ENCODE data around the gene PLXNA2. TPM values are rescaled to one million over a fixed set of nuclear protein-coding genes. Genes with fewer than 3 reads are reported as not detected.

The PLXNA2 gene
- total and polyA plus RNA-seq, 7 experiments from 2014 or later = 0.70 to 5.4 (median 1.4) TPM; not detected in 2

GRCh38 chr1:208205216-208206013, 38.8 kb downstream of the PLXNA2 start:
- intact Hi-C loops (cut with micrococcal nuclease) = no loop called here
- POLR2A ChIA-PET = no interaction called here
- no peaks in the 10 kb centered on the region for H3K9me3 Mint-ChIP-seq

GRCh38 chr1:208204779-208205178, 39.4 kb downstream of the PLXNA2 start:
- Histone ChIP-seq H3K4me3 (ENCODE audit: low read length) (no peak overlapping the region), H3K9me3 (ENCODE audit: control insufficient read depth in 2 of 3, low read length in 3 of 3) (no peaks in the 10 kb centered on the region), H3K27ac (ENCODE audit: low read depth, low read length) (no peak overlapping the region), H3K27me3 (ENCODE audit: control insufficient read depth in 2 of 2, insufficient read depth in 2 of 2, low read length in 2 of 2) (no peaks in the 10 kb centered on the region), H3K36me3 (ENCODE audit: control insufficient read depth in 2 of 3, insufficient read depth in 3 of 3, low read length in 3 of 3) (no peaks in the 10 kb centered on the region), H3K4me1 (ENCODE audit: control insufficient read depth in 2 of 2, insufficient read depth in 2 of 2, low read length in 2 of 2) (no peaks in the 10 kb centered on the region)
- Mint-ChIP-seq H3K4me1 (no peaks in the 10 kb centered on the region), H3K9me3 (no peaks in the 10 kb centered on the region), H3K27ac (no peak overlapping the region), H3K4me3 (no peak overlapping the region), H3K36me3 (no peaks in the 10 kb centered on the region), H3K27me3 (peaks cover 0 to 3% (median 0%) of the 10 kb centered on the region in 5 donors)
- no peak for DNase-seq
- CTCF ChIA-PET = no interaction called here
- intact Hi-C loops (cut with micrococcal nuclease) = no loop called here
- POLR2A ChIA-PET = no interaction called here
- ATAC-seq = no peak

More at GRCh38 chr1:208205216-208206013, 38.8 kb downstream of the PLXNA2 start:
- CTCF ChIA-PET = no interaction called here
- Mint-ChIP-seq H3K36me3 (no peaks in the 10 kb centered on the region), H3K27ac (no peak overlapping the region), H3K4me1 (no peaks in the 10 kb centered on the region), H3K27me3 (peaks cover 0 to 3% (median 0%) of the 10 kb centered on the region in 5 donors), H3K4me3 (no peak overlapping the region)
- Histone ChIP-seq H3K9me3 (ENCODE audit: control insufficient read depth in 2 of 3, low read length in 3 of 3) (no peaks in the 10 kb centered on the region), H3K4me1 (ENCODE audit: control insufficient read depth in 2 of 2, insufficient read depth in 2 of 2, low read length in 2 of 2) (no peaks in the 10 kb centered on the region), H3K27ac (ENCODE audit: low read depth, low read length) (no peak overlapping the region), H3K36me3 (ENCODE audit: control insufficient read depth in 2 of 3, insufficient read depth in 3 of 3, low read length in 3 of 3) (no peaks in the 10 kb centered on the region), H3K4me3 (ENCODE audit: low read length) (no peak overlapping the region), H3K27me3 (ENCODE audit: control insufficient read depth in 2 of 2, insufficient read depth in 2 of 2, low read length in 2 of 2) (no peaks in the 10 kb centered on the region)
- no peak for ATAC-seq
- DNase-seq = no peak

GRCh38 chr1:208203848-208204609, 40.2 kb downstream of the PLXNA2 start:
- no peaks in the 10 kb centered on the region for H3K9me3 Mint-ChIP-seq

GRCh38 chr1:208203127-208203847, 40.9 kb downstream of the PLXNA2 start:
- Histone ChIP-seq H3K36me3 (ENCODE audit: control insufficient read depth in 2 of 3, insufficient read depth in 3 of 3, low read length in 3 of 3) (no peaks in the 10 kb centered on the region), H3K4me3 (ENCODE audit: low read length) (no peak overlapping the region), H3K27ac (ENCODE audit: low read depth, low read length) (no peak overlapping the region), H3K9me3 (ENCODE audit: control insufficient read depth in 2 of 3, low read length in 3 of 3) (no peaks in the 10 kb centered on the region), H3K27me3 (ENCODE audit: control insufficient read depth in 2 of 2, insufficient read depth in 2 of 2, low read length in 2 of 2) (no peaks in the 10 kb centered on the region), H3K4me1 (ENCODE audit: control insufficient read depth in 2 of 2, insufficient read depth in 2 of 2, low read length in 2 of 2) (no peaks in the 10 kb centered on the region)
- ChIA-PET POLR2A (no interaction called here), CTCF (no interaction called here)
- Mint-ChIP-seq H3K4me1 (no peaks in the 10 kb centered on the region), H3K27me3 (no peaks in the 10 kb centered on the region), H3K9me3 (no peaks in the 10 kb centered on the region), H3K27ac (no peak overlapping the region), H3K4me3 (no peak overlapping the region), H3K36me3 (no peaks in the 10 kb centered on the region)
- DNase-seq = no peak
- intact Hi-C loops (cut with micrococcal nuclease) = no loop called here
- ATAC-seq = no peak

More at GRCh38 chr1:208203848-208204609, 40.2 kb downstream of the PLXNA2 start:
- ChIA-PET CTCF (no interaction called here), POLR2A (no interaction called here)
- Mint-ChIP-seq H3K4me3 (no peak overlapping the region), H3K36me3 (no peaks in the 10 kb centered on the region), H3K4me1 (no peaks in the 10 kb centered on the region), H3K27ac (no peak overlapping the region), H3K27me3 (peaks cover 0 to 2% (median 0%) of the 10 kb centered on the region in 5 donors)
- DNase-seq (no peak), ATAC-seq (no peak)
- Histone ChIP-seq H3K36me3 (ENCODE audit: control insufficient read depth in 2 of 3, insufficient read depth in 3 of 3, low read length in 3 of 3) (no peaks in the 10 kb centered on the region), H3K4me3 (ENCODE audit: low read length) (no peak overlapping the region), H3K9me3 (ENCODE audit: control insufficient read depth in 2 of 3, low read length in 3 of 3) (no peaks in the 10 kb centered on the region), H3K27me3 (ENCODE audit: control insufficient read depth in 2 of 2, insufficient read depth in 2 of 2, low read length in 2 of 2) (no peaks in the 10 kb centered on the region), H3K27ac (ENCODE audit: low read depth, low read length) (no peak overlapping the region), H3K4me1 (ENCODE audit: control insufficient read depth in 2 of 2, insufficient read depth in 2 of 2, low read length in 2 of 2) (no peaks in the 10 kb centered on the region)
- intact Hi-C loops (cut with micrococcal nuclease) = no loop called here

- H3K27ac Mint-ChIP-seq = no peak overlapping the region
- no peak for ATAC-seq
- no peaks in the 10 kb centered on the region for H3K36me3 ChIP-seq (ENCODE audit: control insufficient read depth in 2 of 3, insufficient read depth in 3 of 3, low read length in 3 of 3)
- H3K27ac ChIP-seq (ENCODE audit: low read depth, low read length) = no peak overlapping the region
- intact Hi-C loops (cut with micrococcal nuclease) = no loop called here
- ChIA-PET CTCF (no interaction called here), POLR2A (no interaction called here)
- H3K9me3 Mint-ChIP-seq = no peaks in the 10 kb centered on the region
- no peaks in the 10 kb centered on the region for H3K4me1 ChIP-seq (ENCODE audit: control insufficient read depth in 2 of 2, insufficient read depth in 2 of 2, low read length in 2 of 2)
- H3K36me3 Mint-ChIP-seq = no peaks in the 10 kb centered on the region
- no peaks in the 10 kb centered on the region for H3K27me3 ChIP-seq (ENCODE audit: control insufficient read depth in 2 of 2, insufficient read depth in 2 of 2, low read length in 2 of 2)
- no peaks in the 10 kb centered on the region for H3K4me1 Mint-ChIP-seq
- H3K27me3 Mint-ChIP-seq = no peaks in the 10 kb centered on the region
- H3K4me3 Mint-ChIP-seq = no peak overlapping the region
- no peak for DNase-seq
- no peak overlapping the region for H3K4me3 ChIP-seq (ENCODE audit: low read length)
- H3K9me3 ChIP-seq (ENCODE audit: control insufficient read depth in 2 of 3, low read length in 3 of 3) = no peaks in the 10 kb centered on the region
Measured at GRCh38 chr1:208202333-208202995, 41.7 kb downstream of the PLXNA2 start.

GRCh38 chr1:208201229-208201628, 43.0 kb downstream of the PLXNA2 start:
- H3K9me3 ChIP-seq (ENCODE audit: control insufficient read depth in 2 of 3, low read length in 3 of 3) = no peaks in the 10 kb centered on the region
- no peak overlapping the region for H3K27ac ChIP-seq (ENCODE audit: low read depth, low read length)
- no peaks in the 10 kb centered on the region for H3K9me3 Mint-ChIP-seq
- no peaks in the 10 kb centered on the region for H3K27me3 ChIP-seq (ENCODE audit: control insufficient read depth in 2 of 2, insufficient read depth in 2 of 2, low read length in 2 of 2)
- H3K27me3 Mint-ChIP-seq = no peaks in the 10 kb centered on the region
- intact Hi-C loops (cut with micrococcal nuclease) = no loop called here
- no peaks in the 10 kb centered on the region for H3K36me3 Mint-ChIP-seq
- DNase-seq (no peak), ATAC-seq (no peak)
- H3K4me3 ChIP-seq (ENCODE audit: low read length) = no peak overlapping the region
- no peaks in the 10 kb centered on the region for H3K4me1 ChIP-seq (ENCODE audit: control insufficient read depth in 2 of 2, insufficient read depth in 2 of 2, low read length in 2 of 2)
- H3K4me3 Mint-ChIP-seq = no peak overlapping the region
- H3K36me3 ChIP-seq (ENCODE audit: control insufficient read depth in 2 of 3, insufficient read depth in 3 of 3, low read length in 3 of 3) = no peaks in the 10 kb centered on the region
- H3K27ac Mint-ChIP-seq = no peak overlapping the region
- ChIA-PET POLR2A (no interaction called here), CTCF (no interaction called here)
- no peaks in the 10 kb centered on the region for H3K4me1 Mint-ChIP-seq

Data from naive thymus-derived CD4-positive, alpha-beta T cell (primary cell).